ENCODE measurements around the gene ISL1. TPM values are rescaled to one million over a fixed set of nuclear protein-coding genes. Genes with fewer than 3 reads are reported as not detected.
A peak's percentile ranks its signal among the peaks of the same experiment; 100 is the strongest.

ISL1 gene
- total RNA-seq, 1 experiment from 2014 or later, result 0.10 TPM

DNA sequence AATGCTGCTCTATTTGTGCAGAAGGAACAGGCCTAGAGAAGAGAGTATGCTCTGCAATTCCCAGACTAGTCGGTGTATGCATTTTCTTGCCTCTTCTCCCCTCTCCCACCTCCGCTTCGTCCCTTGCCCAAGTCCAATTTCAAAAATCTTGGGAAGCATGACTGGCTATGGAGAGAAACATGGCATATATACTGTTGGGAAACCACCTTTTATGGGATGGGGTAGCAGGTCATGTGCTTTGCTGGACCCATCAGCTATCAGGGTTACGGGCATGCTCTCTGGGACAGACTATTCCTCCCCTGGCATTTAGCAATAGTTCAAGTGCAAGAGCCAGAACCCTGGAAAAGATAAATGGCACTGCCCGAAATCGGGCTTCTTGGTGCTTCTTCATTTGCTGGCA lies 12.0 kb downstream of the ISL1 start:
- H3K36me3 ChIP-seq (replicated peaks; ENCODE audit: control insufficient read depth, insufficient read depth, low read length), result no peaks in the 10 kb centered on the region
- H3K4me3 ChIP-seq (ENCODE audit: insufficient read depth, low read depth, low read length), result no peak overlapping the region
- DNase-seq, result no peak
- H3K27me3 ChIP-seq (ENCODE audit: control insufficient read depth, insufficient read depth, low read length), result peaks cover 98% of the 10 kb centered on the region

DNA sequence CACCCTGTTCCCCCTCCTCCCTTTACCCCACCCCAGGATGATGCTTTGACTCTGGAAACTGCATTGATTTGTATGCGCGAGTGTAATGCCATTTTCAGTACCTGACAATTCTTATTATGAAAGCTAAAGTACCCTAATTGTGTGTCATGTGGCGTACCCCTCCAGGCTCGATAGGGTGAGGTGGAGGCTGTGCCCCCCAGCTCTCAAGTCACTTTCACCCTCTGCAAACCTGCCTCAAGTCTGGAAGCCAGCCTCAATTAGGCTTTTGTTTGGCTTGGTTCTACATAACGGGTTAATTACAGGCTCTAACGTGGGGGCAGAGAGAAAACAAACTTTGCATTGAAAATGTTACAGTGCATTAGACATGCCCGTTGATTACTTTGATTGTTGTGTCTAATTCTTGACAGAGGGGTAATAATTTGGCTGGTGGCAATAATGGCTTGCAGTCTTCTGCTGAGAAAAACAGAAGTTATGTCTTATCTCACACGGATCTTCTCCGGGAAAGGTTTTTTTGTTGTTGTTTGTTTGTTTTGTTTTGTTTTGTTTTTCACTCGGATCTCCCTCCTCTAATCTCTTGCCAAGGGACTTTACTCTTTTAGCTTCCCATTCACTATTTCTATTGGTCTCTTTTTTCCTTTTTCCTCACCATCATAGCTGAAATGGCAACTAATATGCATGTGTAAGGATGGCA lies 12.6 kb downstream of the ISL1 start:
- Histone ChIP-seq H3K27me3 (ENCODE audit: control insufficient read depth, insufficient read depth, low read length) (peaks cover 98% of the 10 kb centered on the region), H3K4me3 (ENCODE audit: insufficient read depth, low read depth, low read length) (no peak overlapping the region), H3K36me3 (replicated peaks; ENCODE audit: control insufficient read depth, insufficient read depth, low read length) (no peaks in the 10 kb centered on the region)
- DNase-seq, result no peak

DNA sequence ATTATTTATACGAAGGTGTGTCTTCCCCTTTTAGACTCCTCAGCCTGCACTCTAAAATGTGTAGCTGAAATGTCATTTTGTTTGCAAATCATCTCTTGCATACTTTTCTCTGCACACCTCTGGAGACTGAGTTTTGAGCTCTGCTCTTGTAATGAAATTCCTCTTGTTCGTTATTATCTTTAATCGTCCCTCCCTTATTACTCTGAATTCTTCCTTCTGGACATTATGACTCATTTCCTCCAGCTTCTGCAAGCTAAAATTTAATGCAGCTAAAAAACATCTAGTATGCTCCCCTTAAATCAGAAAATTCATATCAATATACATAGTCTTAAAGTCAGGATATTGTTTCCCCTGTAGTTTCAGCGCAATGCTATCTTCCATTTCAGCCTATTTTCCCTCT lies 13.5 kb downstream of the ISL1 start:
- no peak for DNase-seq
- peaks cover 96% of the 10 kb centered on the region for H3K27me3 ChIP-seq (ENCODE audit: control insufficient read depth, insufficient read depth, low read length)
- no peak overlapping the region for H3K4me3 ChIP-seq (ENCODE audit: insufficient read depth, low read depth, low read length)
- no peaks in the 10 kb centered on the region for H3K36me3 ChIP-seq (replicated peaks; ENCODE audit: control insufficient read depth, insufficient read depth, low read length)

DNA sequence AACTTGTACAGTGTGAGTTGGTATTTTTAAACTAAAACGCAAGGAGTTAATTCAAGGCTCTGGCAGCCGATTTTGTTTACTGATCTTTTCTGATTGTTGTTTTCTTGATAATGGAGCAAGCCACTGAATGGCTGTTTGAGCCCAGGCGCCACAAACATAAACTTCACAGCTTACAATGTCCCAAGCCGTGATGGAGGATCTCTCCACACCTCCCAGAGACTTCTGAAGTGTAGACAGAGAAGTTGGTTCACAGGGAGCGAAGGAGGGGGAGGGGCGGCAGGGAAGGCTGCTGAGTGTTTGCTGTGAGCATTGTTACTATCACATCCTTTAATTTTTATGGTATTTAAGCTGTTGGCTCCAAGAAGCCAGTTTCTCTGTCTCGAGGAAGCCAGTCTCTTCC lies 14.7 kb downstream of the ISL1 start:
- Histone ChIP-seq H3K27me3 (ENCODE audit: control insufficient read depth, insufficient read depth, low read length) (peaks cover 84% of the 10 kb centered on the region), H3K4me3 (ENCODE audit: insufficient read depth, low read depth, low read length) (no peak overlapping the region), H3K36me3 (replicated peaks; ENCODE audit: control insufficient read depth, insufficient read depth, low read length) (no peaks in the 10 kb centered on the region)
- no peak for DNase-seq

DNA sequence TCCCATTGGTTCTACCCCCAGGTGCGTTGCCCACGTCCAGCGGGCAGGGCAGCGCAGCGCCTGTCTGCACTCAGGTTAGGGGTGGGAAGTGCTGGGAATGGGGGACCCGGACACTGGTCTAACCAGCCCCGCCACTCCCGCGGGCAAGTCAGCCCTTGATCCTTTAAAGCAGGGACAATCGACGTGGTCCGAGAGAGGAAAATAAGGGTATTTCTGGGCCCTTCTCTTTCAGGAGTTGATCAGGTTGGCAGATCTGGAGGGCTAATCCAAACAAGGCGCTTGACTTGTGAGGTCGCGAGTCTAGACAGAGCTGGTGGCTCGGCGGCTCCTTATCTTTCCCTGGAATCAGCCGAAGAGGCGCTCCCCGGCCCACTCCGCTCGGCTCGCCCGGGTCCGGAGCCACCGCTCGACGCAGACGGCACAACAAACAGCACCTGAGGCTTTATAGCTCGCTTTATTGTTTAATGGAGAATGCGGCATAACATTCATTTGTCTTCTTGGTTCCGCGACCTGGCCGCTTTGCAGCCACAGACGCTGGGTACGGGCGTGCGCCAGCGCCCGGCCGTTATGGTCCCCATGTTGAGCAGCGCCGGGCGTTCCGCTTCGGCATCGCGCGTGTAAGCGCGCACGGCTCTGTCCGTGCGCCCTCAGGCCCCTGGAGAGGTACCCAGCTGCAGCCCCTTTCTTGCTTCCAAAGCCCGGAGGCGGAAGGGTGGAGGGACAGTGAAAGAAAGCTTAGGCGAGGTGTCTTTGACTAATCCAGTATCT lies 15.8 kb downstream of the ISL1 start:
- peaks cover 73% of the 10 kb centered on the region for H3K27me3 ChIP-seq (ENCODE audit: control insufficient read depth, insufficient read depth, low read length)
- H3K4me3 ChIP-seq (ENCODE audit: insufficient read depth, low read depth, low read length), result peak overlapping the region; percentile 21
- no peaks in the 10 kb centered on the region for H3K36me3 ChIP-seq (replicated peaks; ENCODE audit: control insufficient read depth, insufficient read depth, low read length)
- peak; percentile 61 for DNase-seq

DNA sequence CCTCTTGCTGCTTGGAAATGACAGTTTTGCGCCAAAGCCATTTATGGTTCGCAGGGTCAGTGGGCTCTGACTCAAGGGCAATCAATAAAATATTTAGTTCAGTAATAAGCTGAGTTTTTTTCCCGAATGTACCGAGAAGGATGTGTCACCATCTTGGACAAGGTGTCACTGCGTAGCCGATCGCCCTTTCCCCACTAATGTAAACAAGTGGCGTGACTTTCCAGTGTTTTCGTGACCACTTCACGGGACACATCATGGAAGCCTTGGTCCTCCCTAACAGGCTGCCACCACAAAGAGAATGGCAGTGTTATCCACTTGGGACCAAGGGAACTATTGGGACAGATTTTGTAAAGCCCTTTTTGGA lies 16.4 kb downstream of the ISL1 start:
- Histone ChIP-seq H3K27me3 (ENCODE audit: control insufficient read depth, insufficient read depth, low read length) (peaks cover 69% of the 10 kb centered on the region), H3K36me3 (replicated peaks; ENCODE audit: control insufficient read depth, insufficient read depth, low read length) (no peaks in the 10 kb centered on the region), H3K4me3 (ENCODE audit: insufficient read depth, low read depth, low read length) (peak overlapping the region; percentile 21; the same call in 1 of the 2 replicates)
- DNase-seq, result no peak

DNA sequence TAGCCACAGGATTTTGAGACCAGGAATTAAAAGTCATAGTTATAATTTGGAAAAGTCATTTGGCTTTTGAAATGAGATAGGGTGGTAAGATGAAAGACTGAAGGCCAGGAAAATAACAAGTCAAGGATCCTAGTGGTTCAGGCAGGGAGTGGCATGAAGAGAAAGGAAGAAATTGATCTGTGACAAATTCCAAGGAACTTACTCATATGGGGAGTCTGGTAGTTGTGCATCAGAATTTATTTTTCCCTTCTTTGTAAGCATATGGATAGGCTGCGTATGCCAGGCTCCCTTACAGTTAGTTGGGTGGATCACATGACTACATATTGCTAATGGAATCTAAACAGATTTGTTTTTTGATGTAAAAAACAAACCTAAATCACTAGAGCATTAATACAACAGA lies 21.0 kb downstream of the ISL1 start:
- H3K4me3 ChIP-seq (ENCODE audit: insufficient read depth, low read depth, low read length), result no peak overlapping the region
- H3K27me3 ChIP-seq (ENCODE audit: control insufficient read depth, insufficient read depth, low read length), result peaks cover 25% of the 10 kb centered on the region
- H3K36me3 ChIP-seq (replicated peaks; ENCODE audit: control insufficient read depth, insufficient read depth, low read length), result no peaks in the 10 kb centered on the region
- no peak for DNase-seq

DNA sequence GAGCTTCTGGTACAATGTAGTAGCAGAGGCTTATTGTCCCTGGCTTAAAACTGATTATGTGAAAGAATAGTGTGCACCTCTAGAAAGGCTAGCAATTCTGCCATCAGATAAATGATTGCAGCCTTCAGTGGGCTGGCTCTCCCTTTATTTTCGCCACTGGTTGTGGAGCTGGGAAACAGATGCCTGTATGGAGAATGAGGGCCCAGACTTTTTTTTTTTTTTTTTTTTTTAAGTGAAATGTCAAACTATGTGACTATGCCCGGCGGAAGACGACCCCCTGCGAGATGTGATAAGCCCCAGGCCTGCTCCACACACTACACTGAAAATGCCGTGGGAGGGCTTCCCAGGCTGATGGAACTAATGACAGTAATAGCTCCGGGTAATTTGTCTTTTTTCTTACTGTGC lies 28.7 kb downstream of the ISL1 start:
- DNase-seq, result no peak
- no peaks in the 10 kb centered on the region for H3K27me3 ChIP-seq (ENCODE audit: control insufficient read depth, insufficient read depth, low read length)
- H3K36me3 ChIP-seq (replicated peaks; ENCODE audit: control insufficient read depth, insufficient read depth, low read length), result no peaks in the 10 kb centered on the region
- H3K4me3 ChIP-seq (ENCODE audit: insufficient read depth, low read depth, low read length), result no peak overlapping the region

DNA sequence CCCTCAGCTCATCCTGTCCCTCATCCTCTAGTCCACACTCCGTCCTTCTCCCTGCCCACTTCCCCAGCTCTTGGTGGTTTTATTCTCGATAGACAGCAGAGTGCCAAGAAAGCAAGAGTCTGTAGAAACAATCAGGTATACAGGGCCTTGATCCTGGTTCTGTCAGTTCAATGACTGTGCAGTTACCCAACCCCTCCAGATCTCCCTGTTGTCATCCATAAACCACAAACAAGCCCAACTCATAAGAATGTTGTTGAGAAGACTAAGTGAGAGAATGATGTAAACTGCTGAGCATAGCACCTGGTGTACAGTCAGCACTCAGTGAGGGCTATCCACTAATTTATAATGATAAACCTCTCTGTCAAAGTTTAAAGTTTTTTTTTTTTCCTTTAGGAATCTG lies 31.3 kb downstream of the ISL1 start:
- DNase-seq, result no peak
- H3K4me3 ChIP-seq (ENCODE audit: insufficient read depth, low read depth, low read length), result no peak overlapping the region
- no peaks in the 10 kb centered on the region for H3K27me3 ChIP-seq (ENCODE audit: control insufficient read depth, insufficient read depth, low read length)
- H3K36me3 ChIP-seq (replicated peaks; ENCODE audit: control insufficient read depth, insufficient read depth, low read length), result no peaks in the 10 kb centered on the region

DNA sequence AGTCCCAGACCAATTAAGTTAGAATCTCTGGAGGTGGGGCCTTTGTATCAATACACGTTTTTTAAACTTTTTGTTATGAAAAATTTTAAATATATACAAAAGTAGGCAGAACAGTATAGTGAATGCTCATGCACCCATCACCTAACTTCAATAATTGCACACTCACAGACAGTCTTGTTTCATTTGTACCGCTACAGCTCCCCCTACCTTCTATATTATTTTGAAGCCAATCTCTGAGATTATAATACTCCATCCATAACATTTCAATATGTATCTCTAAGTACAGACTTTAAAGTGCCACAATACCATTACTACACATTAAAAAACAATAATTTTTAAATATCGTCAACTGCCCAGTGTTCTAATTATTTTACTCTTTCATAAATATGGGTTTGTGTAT lies 32.9 kb downstream of the ISL1 start:
- Histone ChIP-seq H3K4me3 (ENCODE audit: insufficient read depth, low read depth, low read length) (no peak overlapping the region), H3K27me3 (ENCODE audit: control insufficient read depth, insufficient read depth, low read length) (no peaks in the 10 kb centered on the region), H3K36me3 (replicated peaks; ENCODE audit: control insufficient read depth, insufficient read depth, low read length) (no peaks in the 10 kb centered on the region)
- DNase-seq, result no peak

DNA sequence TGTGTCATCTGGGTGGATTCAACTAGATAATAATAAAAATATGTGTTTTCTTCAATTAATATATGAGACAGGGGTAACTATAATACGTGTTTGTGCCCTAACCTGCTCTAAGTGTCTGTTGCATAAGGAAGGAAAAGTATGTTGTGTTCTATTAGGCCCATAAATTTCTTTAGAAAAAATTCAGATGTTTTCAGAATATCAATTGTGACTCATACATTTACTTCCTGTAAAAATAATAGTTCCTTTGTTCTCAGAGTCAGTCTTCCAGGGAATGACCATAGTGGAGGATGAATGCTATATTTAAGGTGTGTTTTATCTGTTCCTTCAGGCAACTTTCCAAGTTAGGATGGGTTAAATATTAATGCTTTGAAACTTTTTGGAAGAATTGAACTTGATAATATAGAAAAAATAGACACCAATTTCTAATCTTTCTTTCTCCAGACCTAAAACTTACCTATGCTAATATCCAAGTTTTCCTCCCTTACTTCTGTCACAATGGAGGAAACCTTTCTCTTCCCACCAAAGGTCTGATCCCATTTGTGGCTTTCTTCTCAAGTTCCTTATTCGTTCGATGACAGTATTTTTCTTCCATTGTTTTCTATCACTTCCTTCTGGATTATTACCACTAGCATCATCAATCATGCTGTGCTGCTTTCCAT lies 49.9 kb downstream of the ISL1 start:
- Histone ChIP-seq H3K4me3 (ENCODE audit: insufficient read depth, low read depth, low read length) (no peak overlapping the region), H3K36me3 (replicated peaks; ENCODE audit: control insufficient read depth, insufficient read depth, low read length) (no peaks in the 10 kb centered on the region), H3K27me3 (ENCODE audit: control insufficient read depth, insufficient read depth, low read length) (no peaks in the 10 kb centered on the region)
- DNase-seq, result no peak

DNA sequence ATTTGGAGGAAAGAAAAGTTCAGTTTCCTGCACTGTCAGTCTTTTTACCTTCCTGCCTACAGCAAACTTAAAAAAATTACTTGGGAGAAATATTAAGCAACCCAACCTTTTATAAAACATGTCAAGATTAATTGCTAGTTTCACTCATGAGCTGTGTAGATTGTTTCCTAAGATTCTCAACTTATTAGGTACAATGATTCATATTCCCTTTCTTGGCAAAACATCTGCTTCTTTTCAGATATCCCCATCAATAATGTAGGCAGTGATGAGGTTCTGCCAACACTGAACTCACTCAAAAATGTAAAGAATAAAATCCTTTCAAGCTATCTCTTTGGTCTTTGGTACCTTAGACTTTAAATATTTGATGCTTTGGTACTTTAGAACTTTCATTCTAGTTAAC lies 56.0 kb downstream of the ISL1 start:
- Histone ChIP-seq H3K27me3 (ENCODE audit: control insufficient read depth, insufficient read depth, low read length) (no peaks in the 10 kb centered on the region), H3K36me3 (replicated peaks; ENCODE audit: control insufficient read depth, insufficient read depth, low read length) (no peaks in the 10 kb centered on the region), H3K4me3 (ENCODE audit: insufficient read depth, low read depth, low read length) (no peak overlapping the region)
- DNase-seq, result no peak
